Spleen (tissue), 11 donors: Measurements from ENCODE around the gene MICAL3. TPM values are rescaled to one million over a fixed set of nuclear protein-coding genes. Genes with fewer than 3 reads are reported as not detected.

Experiments
- DNase-seq: peaks from one replicate; pipeline ENCODE4 v3.0.0-alpha.2; 2020
- H3K27ac ChIP-seq, 8 donors: fragments of 200-600 bp; sonication (generic) in 7 of 8; 1 replicate in 4 of 8; 2 replicates in 4 of 8; pipeline versions ENCODE4 v1.5.0 to v1.8.0; 2016 to 2021; ENCODE audit warnings: inconsistent platforms in 4 of 8, mild to moderate bottlenecking in 4 of 8, moderate library complexity in 1 of 8
- H3K27me3 ChIP-seq, 7 donors: fragments of 200-600 bp; sonication (generic) in 6 of 7; replicated peaks in 1 of 7; 1 replicate in 4 of 7; 2 replicates in 3 of 7; pipeline versions ENCODE4 v1.5.0 to v1.8.0; 2016 to 2021; ENCODE audit warnings: inconsistent platforms in 3 of 7, mild to moderate bottlenecking in 1 of 7
- H3K36me3 ChIP-seq, 6 donors: fragments of 200-600 bp; sonication (generic) in 5 of 6; 1 replicate in 4 of 6; 2 replicates in 2 of 6; pipeline versions ENCODE4 v1.5.0 to v1.8.0; 2016 to 2021; ENCODE audit warnings: inconsistent platforms in 2 of 6
- H3K4me1 ChIP-seq, 6 donors: fragments of 200-600 bp; sonication (generic) in 5 of 6; 1 replicate in 3 of 6; 2 replicates in 3 of 6; pipeline versions ENCODE4 v1.5.0 to v1.8.0; 2016 to 2021; ENCODE audit warnings: inconsistent platforms in 3 of 6
- H3K4me3 ChIP-seq, 8 donors: fragments of 200-600 bp; sonication (generic) in 7 of 8; 1 replicate in 4 of 8; 2 replicates in 4 of 8; pipeline versions ENCODE4 v1.5.0 to v1.8.0; 2016 to 2021; ENCODE audit warnings: inconsistent platforms in 4 of 8, mild to moderate bottlenecking in 4 of 8, moderate library complexity in 2 of 8
- H3K9me3 ChIP-seq, 8 donors: fragments of 200-600 bp; sonication (generic) in 7 of 8; 1 replicate in 4 of 8; 2 replicates in 4 of 8; pipeline versions ENCODE4 v1.5.0 to v1.8.0; 2016 to 2021; ENCODE audit warnings: inconsistent platforms in 4 of 8
- POLR2A ChIP-seq, 3 donors: fragments of 450-650 bp; IDR thresholded peaks; one replicate each; pipeline ENCODE4 v1.5.1; 2017; ENCODE audit warnings: antibody characterized with exemption in 3 of 3, mild to moderate bottlenecking in 1 of 3
- POLR2AphosphoS5 ChIP-seq, 3 donors: sonication (generic); formaldehyde crosslinking; IDR thresholded peaks; one replicate each; pipeline ENCODE4 v1.5.1; 2017; ENCODE audit warnings: antibody characterized with exemption in 3 of 3
- WGBS, 5 donors: extraction: QIAGEN DNeasy Blood & Tissue Kit in 3 of 5; methylation state at CpG; one replicate each; pipeline versions ENCODE4 v1.1.5 to v1.1.7; 2013 to 2018; 5-methylcytosine and 5-hydroxymethylcytosine counted together
- intact Hi-C: fragments of 100-400 bp; cut with DNase I; formaldehyde crosslinking; loops from one replicate; pipeline ENCODE4 v1.15.0; 2023; ENCODE audit warnings: low total_unique reads
- polyA plus RNA-seq, 3 donors: library from polyadenylated mRNA; stranded (reverse); fragments of 200-250 nt; gene quantifications; one replicate each; pipeline ENCODE4 v1.2.1, GENCODE V29; 2013
- total RNA-seq, 7 donors: library from RNA; depleted of rRNA in 3 of 7; stranded (reverse); fragments of >200 nt in 3 of 7; fragmentation: NEBNext Ultra II Directional in 4 of 7; extraction: Animal tissue kit (Norgen Biotek cat#: 25700) in 4 of 7; gene quantifications; one replicate each; pipeline versions ENCODE4 v1.1.0 to v1.2.1, GENCODE V29; 2016 to 2021
- TF ChIP-seq, protein P1 (sequence below), 11 experiments: fragments of 200-600 bp in 7 of 11; fragments of 450-650 bp in 4 of 11; sonication (generic) in 4 of 11; IDR thresholded peaks in 8 of 11; conservative IDR thresholded peaks in 3 of 11; 1 replicate in 7 of 11; 2 replicates in 4 of 11; pipeline versions ENCODE4 v1.4.0 to v1.8.0; 2016 to 2021; ENCODE audit warnings: antibody characterized with exemption in 11 of 11, inconsistent platforms in 4 of 11, mild to moderate bottlenecking in 1 of 11
- donor health status: healthy with polysubstance abuse.
- donor health status: DM: no; HTN: no; CAD: no; lungs with moderate emphysema.
- donor health status: DM: no; HTN: no; CAD: no.
- donor health status: Bipolar disorder and iron deficiency.
- donor health status: healthy.
- donor health status: DM: no; HTN: no; CAD: no.
- donor health status: DM: yes; HTN: yes; CAD: no.

MICAL3 gene
- total and polyA plus RNA-seq, 10 donors, result 2.6 to 133 (median 75.2) TPM

DNA sequence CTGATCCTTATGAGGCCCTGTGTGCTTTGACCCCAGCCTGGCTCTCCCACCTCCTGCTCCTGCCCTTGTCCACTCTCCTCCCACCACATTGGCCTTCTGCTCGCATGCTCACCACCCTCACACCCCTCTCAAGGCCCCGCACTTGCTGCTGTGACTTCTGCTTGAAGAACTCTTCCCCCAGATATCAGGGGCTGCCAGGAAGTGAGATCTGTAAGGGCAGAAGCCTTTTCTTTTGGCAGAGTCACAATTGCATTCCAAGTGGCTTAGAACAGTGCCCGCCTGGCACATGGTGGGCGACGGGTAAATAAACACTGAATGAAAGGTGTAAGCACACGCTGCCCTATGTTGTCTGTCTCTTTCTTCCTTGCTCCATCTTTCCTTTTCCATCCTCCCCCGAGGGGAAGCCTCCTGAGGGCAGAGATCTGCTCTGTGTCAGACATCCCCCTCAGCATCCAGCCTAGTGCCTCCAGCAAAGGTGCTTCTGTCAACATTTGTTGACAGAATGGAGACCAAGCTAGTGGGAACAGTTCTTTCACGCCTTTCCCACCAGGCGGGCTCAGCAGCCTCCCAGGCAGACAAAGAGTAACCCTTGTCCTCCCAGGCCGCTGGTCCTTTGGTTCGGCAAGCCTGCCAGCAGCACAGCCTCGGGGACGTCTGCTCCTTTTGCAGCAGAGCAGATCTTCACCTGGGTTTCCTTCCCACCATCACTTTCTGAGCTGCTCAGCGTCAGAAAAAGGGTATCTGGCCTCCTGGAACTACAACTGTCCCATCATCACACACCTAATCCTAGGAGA, 43.4 kb upstream of the MICAL3 start:
- peak; percentile 68 for DNase-seq
- H3K4me1 ChIP-seq, result peaks cover 20 to 69% (median 46%) of the 10 kb centered on the region in 6 donors
- no peak overlapping the region for H3K4me3 ChIP-seq
- peak overlapping the region in 3 of 8 donors; percentile 22 to 71 (median 58) for H3K27ac ChIP-seq
- TF ChIP-seq POLR2A (IDR thresholded peaks at IDR 0.05), result no peak
- TF ChIP-seq, protein P1, sequence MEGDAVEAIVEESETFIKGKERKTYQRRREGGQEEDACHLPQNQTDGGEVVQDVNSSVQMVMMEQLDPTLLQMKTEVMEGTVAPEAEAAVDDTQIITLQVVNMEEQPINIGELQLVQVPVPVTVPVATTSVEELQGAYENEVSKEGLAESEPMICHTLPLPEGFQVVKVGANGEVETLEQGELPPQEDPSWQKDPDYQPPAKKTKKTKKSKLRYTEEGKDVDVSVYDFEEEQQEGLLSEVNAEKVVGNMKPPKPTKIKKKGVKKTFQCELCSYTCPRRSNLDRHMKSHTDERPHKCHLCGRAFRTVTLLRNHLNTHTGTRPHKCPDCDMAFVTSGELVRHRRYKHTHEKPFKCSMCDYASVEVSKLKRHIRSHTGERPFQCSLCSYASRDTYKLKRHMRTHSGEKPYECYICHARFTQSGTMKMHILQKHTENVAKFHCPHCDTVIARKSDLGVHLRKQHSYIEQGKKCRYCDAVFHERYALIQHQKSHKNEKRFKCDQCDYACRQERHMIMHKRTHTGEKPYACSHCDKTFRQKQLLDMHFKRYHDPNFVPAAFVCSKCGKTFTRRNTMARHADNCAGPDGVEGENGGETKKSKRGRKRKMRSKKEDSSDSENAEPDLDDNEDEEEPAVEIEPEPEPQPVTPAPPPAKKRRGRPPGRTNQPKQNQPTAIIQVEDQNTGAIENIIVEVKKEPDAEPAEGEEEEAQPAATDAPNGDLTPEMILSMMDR (IDR thresholded peaks at IDR 0.05 in 8 of 11, conservative IDR thresholded peaks at IDR 0.05 in 3 of 11), result no peak
- TF ChIP-seq POLR2AphosphoS5 (IDR thresholded peaks at IDR 0.05), result no peak
- intact Hi-C loops, result loop anchor here (10.0 kb wide), 1 partner anchor 63 kb away; no protein-coding TSS in a partner anchor
- peaks cover 0 to 8% (median 0%) of the 10 kb centered on the region in 7 donors for H3K27me3 ChIP-seq
- no peaks in the 10 kb centered on the region for H3K36me3 ChIP-seq
- no peaks in the 10 kb centered on the region for H3K9me3 ChIP-seq
- 82 to 90% (median 84%) methylated on average over 14 of the region's 14 CpGs for WGBS, 5 donors

DNA sequence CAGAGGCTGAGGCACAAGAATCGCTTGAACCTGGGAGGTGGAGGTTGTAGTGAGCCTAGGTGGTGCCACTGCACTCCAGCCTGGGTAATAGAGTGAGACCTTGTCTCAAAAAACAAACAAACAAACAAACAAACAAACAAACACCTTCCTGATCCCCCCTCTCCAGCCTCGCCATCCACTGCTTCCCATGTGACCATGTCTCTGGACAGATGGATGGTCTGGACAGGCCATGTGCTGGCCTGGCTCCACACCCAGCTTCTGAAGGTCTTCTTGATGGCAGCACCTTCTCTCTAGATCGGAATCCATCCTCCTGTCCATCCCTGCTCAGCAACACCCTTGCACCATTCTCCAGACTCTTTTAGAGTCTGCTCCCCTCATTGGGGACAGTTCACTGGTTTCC, 42.8 kb upstream of the MICAL3 start:
- intact Hi-C loops, result loop anchor here (10.0 kb wide), 1 partner anchor 62 kb away; no protein-coding TSS in a partner anchor
- H3K4me3 ChIP-seq, result no peak overlapping the region
- TF ChIP-seq POLR2A (IDR thresholded peaks at IDR 0.05) (no peak), POLR2AphosphoS5 (IDR thresholded peaks at IDR 0.05) (no peak)
- TF ChIP-seq, protein P1 (IDR thresholded peaks at IDR 0.05 in 8 of 11, conservative IDR thresholded peaks at IDR 0.05 in 3 of 11), result no peak
- H3K36me3 ChIP-seq, result no peaks in the 10 kb centered on the region
- peaks cover 20 to 68% (median 47%) of the 10 kb centered on the region in 6 donors for H3K4me1 ChIP-seq
- H3K27ac ChIP-seq, result peak overlapping the region in 5 of 8 donors; percentile 42 to 71 (median 58)
- WGBS, 5 donors, result 85 to 96% (median 90%) methylated on average over 3 of the region's 3 CpGs
- peak; percentile 47 for DNase-seq
- no peaks in the 10 kb centered on the region for H3K9me3 ChIP-seq
- peaks cover 0 to 8% (median 0%) of the 10 kb centered on the region in 7 donors for H3K27me3 ChIP-seq

DNA sequence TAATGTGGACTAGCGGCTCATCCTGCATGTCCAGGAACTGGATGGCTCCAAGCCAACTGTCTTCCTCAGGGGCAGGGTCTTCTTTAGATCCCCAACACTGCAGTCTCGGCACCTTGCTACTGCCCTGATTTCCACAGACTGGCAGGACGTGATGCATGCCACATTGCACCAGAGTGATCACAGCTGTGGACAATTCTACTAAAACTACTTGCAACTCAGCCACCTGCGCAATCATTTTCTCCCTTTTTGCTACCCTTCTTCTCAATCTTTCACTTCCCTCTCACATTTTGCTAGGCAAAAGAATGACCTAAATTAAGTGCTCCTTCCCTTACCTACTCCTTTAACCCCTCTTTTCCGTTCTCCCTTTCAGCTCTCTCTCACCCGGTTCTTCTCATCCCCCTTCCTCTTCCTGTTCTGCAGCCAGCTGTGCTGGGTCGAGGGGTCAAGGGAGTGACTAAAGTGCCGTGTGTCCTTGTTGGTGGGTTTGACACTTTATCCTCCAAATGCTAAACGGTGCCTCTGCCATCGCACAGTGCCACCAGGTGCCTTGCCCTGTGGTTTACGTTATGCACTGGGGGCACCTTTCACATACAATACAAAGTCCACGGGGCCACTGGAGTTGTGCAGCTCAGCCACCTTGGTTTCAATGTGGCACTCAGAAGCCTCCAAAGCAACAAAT, 42.0 kb upstream of the MICAL3 start:
- H3K27me3 ChIP-seq, result peaks cover 0 to 8% (median 0%) of the 10 kb centered on the region in 7 donors
- no peaks in the 10 kb centered on the region for H3K36me3 ChIP-seq
- DNase-seq, result peak; percentile 68
- intact Hi-C loops, result loop anchor here (10.0 kb wide), 1 partner anchor 62 kb away; no protein-coding TSS in a partner anchor
- peaks cover 17 to 66% (median 47%) of the 10 kb centered on the region in 6 donors for H3K4me1 ChIP-seq
- H3K4me3 ChIP-seq, result peak overlapping the region in 1 of 8 donors; percentile 7
- 21 to 30% (median 27%) methylated on average over 11 to 12 of the region's 12 CpGs for WGBS, 5 donors
- TF ChIP-seq POLR2A (IDR thresholded peaks at IDR 0.05) (no peak), POLR2AphosphoS5 (IDR thresholded peaks at IDR 0.05) (peak in 2 of 3 donors; percentile 37 to 39)
- TF ChIP-seq, protein P1 (IDR thresholded peaks at IDR 0.05 in 8 of 11, conservative IDR thresholded peaks at IDR 0.05 in 3 of 11), result no peak
- peak overlapping the region in 6 of 8 donors; percentile 29 to 71 (median 51) for H3K27ac ChIP-seq
- no peaks in the 10 kb centered on the region for H3K9me3 ChIP-seq
